Measurements from ENCODE around the gene PIMREG.

Gene PIMREG

DNA sequence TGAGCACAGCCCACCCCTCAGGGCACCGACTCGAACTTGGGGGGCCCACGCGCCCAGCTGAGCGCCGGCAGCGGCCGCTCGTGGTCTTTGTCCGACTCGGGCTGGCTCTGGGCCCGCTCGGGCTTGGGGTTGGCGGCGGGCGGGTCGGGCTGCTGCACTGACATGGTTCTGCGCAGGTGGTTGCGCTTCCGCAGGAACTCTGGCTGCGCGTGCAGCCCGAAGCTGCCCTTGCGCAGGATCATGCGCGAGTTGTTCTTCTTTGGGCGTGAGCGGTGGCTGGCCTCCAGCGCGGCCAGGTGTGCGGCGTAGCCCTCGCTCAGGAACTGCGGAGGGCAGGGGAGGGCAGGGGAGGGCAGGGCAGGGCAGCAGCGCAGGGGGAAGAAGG is 11.1 kb downstream of the PIMREG start:
- TF ChIP-seq FOXP2 (optimal IDR thresholded peaks at IDR 0.05; ENCODE audit: control extremely low read depth, extremely low read length, insufficient read depth) (no peak), EZH2 (IDR thresholded peaks at IDR 0.05) (no peak), POLR2AphosphoS5 (IDR thresholded peaks at IDR 0.05; ENCODE audit: borderline replicate concordance, low read depth, low read length) (no peak)
- Histone ChIP-seq H3K27ac (no peak overlapping the region), H3K9ac (ENCODE audit: insufficient read length) (no peak overlapping the region), H3K4me3 (no peak overlapping the region), H3K36me3 (ENCODE audit: insufficient read depth, low read length) (no peaks in the 10 kb centered on the region; the same call in 1 of the 2 replicates), H3K9me3 (ENCODE audit: low read depth, low read length) (no peaks in the 10 kb centered on the region)
- no peak for DNase-seq (ENCODE audit: low read depth, low spot score)

GRCh38 chr17:6456321-6456720 is 12.1 kb downstream of the PIMREG start:
- no peak overlapping the region for H3K9ac ChIP-seq (ENCODE audit: insufficient read length)
- no peak for TF ChIP-seq POLR2AphosphoS5 (IDR thresholded peaks at IDR 0.05; ENCODE audit: borderline replicate concordance, low read depth, low read length)
- no peak for TF ChIP-seq FOXP2 (optimal IDR thresholded peaks at IDR 0.05; ENCODE audit: control extremely low read depth, extremely low read length, insufficient read depth)
- no peak for TF ChIP-seq EZH2 (IDR thresholded peaks at IDR 0.05)
- DNase-seq (ENCODE audit: low read depth, low spot score): no peak
- no peak overlapping the region for H3K27ac ChIP-seq
- no peaks in the 10 kb centered on the region for H3K36me3 ChIP-seq (ENCODE audit: insufficient read depth, low read length)
- no peaks in the 10 kb centered on the region for H3K9me3 ChIP-seq (ENCODE audit: low read depth, low read length)
- no peak overlapping the region for H3K4me3 ChIP-seq

- Histone ChIP-seq H3K9me3 (ENCODE audit: low read depth, low read length) (no peaks in the 10 kb centered on the region), H3K27ac (no peak overlapping the region), H3K4me3 (no peak overlapping the region), H3K36me3 (ENCODE audit: insufficient read depth, low read length) (no peaks in the 10 kb centered on the region), H3K9ac (ENCODE audit: insufficient read length) (no peak overlapping the region)
- no peak for DNase-seq (ENCODE audit: low read depth, low spot score)
- TF ChIP-seq EZH2 (IDR thresholded peaks at IDR 0.05) (no peak), FOXP2 (optimal IDR thresholded peaks at IDR 0.05; ENCODE audit: control extremely low read depth, extremely low read length, insufficient read depth) (no peak), POLR2AphosphoS5 (IDR thresholded peaks at IDR 0.05; ENCODE audit: borderline replicate concordance, low read depth, low read length) (no peak)
These were observed 12.8 kb downstream of the PIMREG start for GRCh38 chr17:6456914-6457687.

DNA sequence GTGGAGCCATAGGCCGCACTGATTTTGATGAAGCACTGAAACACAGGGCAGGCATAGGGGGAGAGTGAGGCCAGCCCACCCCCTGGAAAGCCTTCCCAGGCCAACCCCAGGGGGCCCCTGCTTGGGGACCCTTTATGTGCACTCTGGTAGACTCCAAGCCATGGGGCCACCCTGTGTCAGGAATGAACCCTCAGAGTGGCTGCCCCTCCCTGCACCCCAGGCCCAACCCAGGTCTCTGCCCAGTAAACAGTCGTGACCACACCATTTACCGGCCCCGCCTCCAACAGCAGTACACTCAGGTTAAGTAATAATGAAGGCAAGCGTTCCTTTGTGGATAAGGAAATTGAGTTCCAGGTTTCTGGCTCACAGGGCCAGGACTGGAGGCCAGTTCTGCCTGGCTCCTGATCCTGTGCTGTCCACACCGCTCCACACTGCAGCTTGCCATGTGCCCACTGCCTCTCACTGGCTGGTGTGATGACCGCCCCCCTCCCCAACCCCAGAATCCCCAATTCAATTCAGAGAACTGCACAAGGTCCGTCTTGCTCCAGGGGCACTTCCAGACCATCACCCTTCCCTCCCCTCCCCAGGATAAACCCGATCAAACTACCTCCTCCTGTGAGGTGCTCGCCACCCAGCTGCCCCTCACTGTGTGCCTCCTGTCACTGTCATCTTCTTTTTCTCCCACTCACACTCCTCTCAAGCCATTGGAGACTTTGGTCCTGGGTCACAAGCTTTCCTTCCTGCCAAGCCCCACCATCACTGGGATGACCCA is 13.6 kb downstream of the PIMREG start:
- H3K4me3 ChIP-seq: no peak overlapping the region

DNA sequence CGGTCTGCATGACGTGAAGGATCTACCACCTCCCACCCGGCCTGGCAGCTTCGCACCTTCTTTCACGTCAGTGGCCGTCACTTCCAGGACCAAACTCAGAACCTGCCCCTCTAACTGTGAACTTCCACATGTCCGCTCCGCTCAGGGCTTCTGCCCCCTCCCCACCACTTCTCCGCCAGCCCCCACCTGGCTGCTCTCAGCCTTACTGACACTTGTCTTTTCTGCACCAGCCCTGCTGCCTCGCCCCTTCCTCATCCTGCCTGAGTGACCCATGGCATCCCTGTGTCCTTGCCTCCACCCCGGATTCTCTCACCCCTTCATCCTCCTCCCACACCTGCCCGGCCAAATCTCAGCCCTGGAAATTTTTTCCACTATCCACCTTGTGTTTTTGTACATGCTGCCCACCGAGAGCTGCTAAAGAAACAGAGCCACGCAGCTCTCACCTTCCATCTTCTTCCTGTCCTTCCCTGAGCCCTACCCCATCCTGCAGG is 14.2 kb downstream of the PIMREG start:
- H3K36me3 ChIP-seq (ENCODE audit: insufficient read depth, low read length): no peaks in the 10 kb centered on the region
- TF ChIP-seq EZH2 (IDR thresholded peaks at IDR 0.05): no peak
- no peak for TF ChIP-seq FOXP2 (optimal IDR thresholded peaks at IDR 0.05; ENCODE audit: control extremely low read depth, extremely low read length, insufficient read depth)
- TF ChIP-seq POLR2AphosphoS5 (IDR thresholded peaks at IDR 0.05; ENCODE audit: borderline replicate concordance, low read depth, low read length): no peak
- DNase-seq (ENCODE audit: low read depth, low spot score): no peak
- no peak overlapping the region for H3K9ac ChIP-seq (ENCODE audit: insufficient read length)
- no peak overlapping the region for H3K4me3 ChIP-seq
- no peak overlapping the region for H3K27ac ChIP-seq
- no peaks in the 10 kb centered on the region for H3K9me3 ChIP-seq (ENCODE audit: low read depth, low read length)

More for the DNA sequence above, 13.6 kb downstream of the PIMREG start:
- Histone ChIP-seq H3K36me3 (ENCODE audit: insufficient read depth, low read length) (no peaks in the 10 kb centered on the region), H3K9ac (ENCODE audit: insufficient read length) (no peak overlapping the region), H3K27ac (no peak overlapping the region), H3K9me3 (ENCODE audit: low read depth, low read length) (no peaks in the 10 kb centered on the region)
- no peak for TF ChIP-seq FOXP2 (optimal IDR thresholded peaks at IDR 0.05; ENCODE audit: control extremely low read depth, extremely low read length, insufficient read depth)
- TF ChIP-seq EZH2 (IDR thresholded peaks at IDR 0.05): no peak
- TF ChIP-seq POLR2AphosphoS5 (IDR thresholded peaks at IDR 0.05; ENCODE audit: borderline replicate concordance, low read depth, low read length): no peak
- no peak for DNase-seq (ENCODE audit: low read depth, low spot score)

- no peaks in the 10 kb centered on the region for H3K9me3 ChIP-seq (ENCODE audit: low read depth, low read length)
- H3K27ac ChIP-seq: no peak overlapping the region
- no peak for DNase-seq (ENCODE audit: low read depth, low spot score)
- no peak overlapping the region for H3K4me3 ChIP-seq
- H3K36me3 ChIP-seq (ENCODE audit: insufficient read depth, low read length): no peaks in the 10 kb centered on the region
- no peak overlapping the region for H3K9ac ChIP-seq (ENCODE audit: insufficient read length)
- TF ChIP-seq POLR2AphosphoS5 (IDR thresholded peaks at IDR 0.05; ENCODE audit: borderline replicate concordance, low read depth, low read length): no peak
- no peak for TF ChIP-seq FOXP2 (optimal IDR thresholded peaks at IDR 0.05; ENCODE audit: control extremely low read depth, extremely low read length, insufficient read depth)
- no peak for TF ChIP-seq EZH2 (IDR thresholded peaks at IDR 0.05)
These were observed 16.4 kb downstream of the PIMREG start for GRCh38 chr17:6460531-6461161.

DNA sequence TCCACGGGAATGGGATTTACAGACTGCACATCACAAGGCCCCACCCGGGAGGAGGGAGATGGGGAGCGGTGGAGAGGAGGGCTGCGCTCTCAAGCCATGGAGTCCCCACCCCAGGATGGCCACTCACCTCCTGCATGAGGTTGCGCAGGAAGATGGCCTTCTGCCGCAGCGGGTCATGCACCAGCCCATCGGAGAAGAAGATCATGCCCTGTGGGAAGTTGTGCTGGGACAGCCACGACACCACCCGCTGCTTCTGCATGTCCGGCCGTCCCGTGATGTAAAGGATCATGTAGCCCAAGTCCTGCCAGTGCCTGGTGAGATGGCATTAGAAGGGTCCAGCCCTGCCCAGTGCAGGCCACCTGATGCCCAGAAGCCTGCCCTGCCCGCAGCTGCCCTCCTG is 17.0 kb downstream of the PIMREG start:
- Histone ChIP-seq H3K4me3 (no peak overlapping the region), H3K9ac (ENCODE audit: insufficient read length) (no peak overlapping the region), H3K27ac (no peak overlapping the region), H3K36me3 (ENCODE audit: insufficient read depth, low read length) (no peaks in the 10 kb centered on the region), H3K9me3 (ENCODE audit: low read depth, low read length) (no peaks in the 10 kb centered on the region)
- DNase-seq (ENCODE audit: low read depth, low spot score): no peak
- TF ChIP-seq EZH2 (IDR thresholded peaks at IDR 0.05) (no peak), FOXP2 (optimal IDR thresholded peaks at IDR 0.05; ENCODE audit: control extremely low read depth, extremely low read length, insufficient read depth) (no peak), POLR2AphosphoS5 (IDR thresholded peaks at IDR 0.05; ENCODE audit: borderline replicate concordance, low read depth, low read length) (no peak)
